ENCODE data around the gene CELA3B. TPM values are rescaled to one million over a fixed set of nuclear protein-coding genes. Genes with fewer than 3 reads are reported as not detected.

CELA3B gene
- total RNA-seq, 4 donors from 2014 or later = not detected

GRCh38 chr1:21932127-21932526, 44.7 kb upstream of the CELA3B start:
- no peak for DNase-seq
- Histone ChIP-seq H3K27ac (peak overlapping the region; percentile 67 to 96 (median 84)), H3K4me3 (no peak overlapping the region), H3K4me1 (peaks cover 4 to 78% (median 19%) of the 10 kb centered on the region in 4 donors), H3K36me3 (no peaks in the 10 kb centered on the region), H3K9me3 (no peaks in the 10 kb centered on the region), H3K27me3 (no peaks in the 10 kb centered on the region)
- TF ChIP-seq POLR2A (IDR thresholded peaks at IDR 0.05) (no peak), CTCF (IDR thresholded peaks at IDR 0.05) (no peak)

- Histone ChIP-seq H3K4me1 (peaks cover 4 to 73% (median 12%) of the 10 kb centered on the region in 4 donors), H3K27ac (peak overlapping the region; percentile 32 to 96 (median 76)), H3K36me3 (no peaks in the 10 kb centered on the region), H3K9me3 (no peaks in the 10 kb centered on the region), H3K4me3 (peak overlapping the region in 2 of 4 donors; percentile 1 to 86), H3K27me3 (no peaks in the 10 kb centered on the region)
- TF ChIP-seq CTCF (IDR thresholded peaks at IDR 0.05) = no peak
- no peak for TF ChIP-seq POLR2A (IDR thresholded peaks at IDR 0.05)
- DNase-seq = peak in 1 of 3 donors; percentile 60
Measured at GRCh38 chr1:21933397-21934248, 43.2 kb upstream of the CELA3B start.

- no peaks in the 10 kb centered on the region for H3K27me3 ChIP-seq
- peak overlapping the region in 3 of 4 donors; percentile 71 to 86 (median 71) for H3K4me3 ChIP-seq
- H3K4me1 ChIP-seq = peaks cover 4 to 80% (median 10%) of the 10 kb centered on the region in 4 donors
- DNase-seq = no peak
- no peaks in the 10 kb centered on the region for H3K36me3 ChIP-seq
- no peaks in the 10 kb centered on the region for H3K9me3 ChIP-seq
- TF ChIP-seq POLR2A (IDR thresholded peaks at IDR 0.05) (no peak), CTCF (IDR thresholded peaks at IDR 0.05) (no peak)
- H3K27ac ChIP-seq = peak overlapping the region; percentile 72 to 96 (median 88)
Measured at GRCh38 chr1:21935393-21935804, 41.4 kb upstream of the CELA3B start.

- H3K4me1 ChIP-seq = peaks cover 4 to 76% (median 8%) of the 10 kb centered on the region in 4 donors
- peak overlapping the region; percentile 72 to 96 (median 86) for H3K27ac ChIP-seq
- peak overlapping the region; percentile 51 to 86 (median 71) for H3K4me3 ChIP-seq
- peak in 1 of 3 donors; percentile 66 for DNase-seq
- no peaks in the 10 kb centered on the region for H3K9me3 ChIP-seq
- peak; percentile 13 to 27 for TF ChIP-seq POLR2A (IDR thresholded peaks at IDR 0.05)
- no peak for TF ChIP-seq CTCF (IDR thresholded peaks at IDR 0.05)
- H3K27me3 ChIP-seq = no peaks in the 10 kb centered on the region
- H3K36me3 ChIP-seq = no peaks in the 10 kb centered on the region
Measured at GRCh38 chr1:21935891-21936365, 40.9 kb upstream of the CELA3B start.

- H3K27ac ChIP-seq = peak overlapping the region; percentile 72 to 96 (median 86)
- H3K9me3 ChIP-seq = no peaks in the 10 kb centered on the region
- peaks cover 3 to 70% (median 4%) of the 10 kb centered on the region in 4 donors for H3K4me1 ChIP-seq
- no peak for DNase-seq
- no peak for TF ChIP-seq CTCF (IDR thresholded peaks at IDR 0.05)
- no peak for TF ChIP-seq POLR2A (IDR thresholded peaks at IDR 0.05)
- H3K27me3 ChIP-seq = no peaks in the 10 kb centered on the region
- H3K36me3 ChIP-seq = no peaks in the 10 kb centered on the region
- H3K4me3 ChIP-seq = peak overlapping the region; percentile 51 to 86 (median 71)
Measured at GRCh38 chr1:21936366-21937031, 40.3 kb upstream of the CELA3B start.

All from Peyer's patch (tissue), 4 donors.